ENCODE measurements around the gene AQP3.

DNA sequence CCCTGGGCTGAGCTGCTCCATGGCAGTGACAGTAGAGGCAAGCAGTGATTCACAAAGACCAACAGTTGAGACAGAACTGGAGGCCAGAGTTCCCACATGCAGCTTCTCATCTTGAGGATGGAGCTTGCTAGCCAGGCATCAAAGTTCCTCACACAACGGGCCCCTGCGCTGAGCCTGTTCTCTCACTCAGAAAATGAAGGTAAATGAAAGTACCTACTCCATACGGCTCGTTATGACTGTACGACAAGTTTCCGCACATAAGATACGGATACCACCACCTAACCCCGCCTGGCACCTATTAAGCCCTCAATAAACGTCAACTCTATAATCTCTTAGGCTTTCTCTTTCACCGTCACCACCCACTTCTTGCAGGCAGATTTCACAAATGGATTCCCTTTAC, 13.5 kb upstream of the AQP3 start:
- TF ChIP-seq, protein P1, sequence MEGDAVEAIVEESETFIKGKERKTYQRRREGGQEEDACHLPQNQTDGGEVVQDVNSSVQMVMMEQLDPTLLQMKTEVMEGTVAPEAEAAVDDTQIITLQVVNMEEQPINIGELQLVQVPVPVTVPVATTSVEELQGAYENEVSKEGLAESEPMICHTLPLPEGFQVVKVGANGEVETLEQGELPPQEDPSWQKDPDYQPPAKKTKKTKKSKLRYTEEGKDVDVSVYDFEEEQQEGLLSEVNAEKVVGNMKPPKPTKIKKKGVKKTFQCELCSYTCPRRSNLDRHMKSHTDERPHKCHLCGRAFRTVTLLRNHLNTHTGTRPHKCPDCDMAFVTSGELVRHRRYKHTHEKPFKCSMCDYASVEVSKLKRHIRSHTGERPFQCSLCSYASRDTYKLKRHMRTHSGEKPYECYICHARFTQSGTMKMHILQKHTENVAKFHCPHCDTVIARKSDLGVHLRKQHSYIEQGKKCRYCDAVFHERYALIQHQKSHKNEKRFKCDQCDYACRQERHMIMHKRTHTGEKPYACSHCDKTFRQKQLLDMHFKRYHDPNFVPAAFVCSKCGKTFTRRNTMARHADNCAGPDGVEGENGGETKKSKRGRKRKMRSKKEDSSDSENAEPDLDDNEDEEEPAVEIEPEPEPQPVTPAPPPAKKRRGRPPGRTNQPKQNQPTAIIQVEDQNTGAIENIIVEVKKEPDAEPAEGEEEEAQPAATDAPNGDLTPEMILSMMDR (conservative IDR thresholded peaks at IDR 0.05; ENCODE audit: low read length) = no peak
- TF ChIP-seq EZH2phosphoT487 (IDR thresholded peaks at IDR 0.05; ENCODE audit: borderline replicate concordance, low read depth, low read length) = no peak

All from OCI-LY7 (cell line).